AG08396 (cell line): ENCODE measurements around the gene MTA3.

Experiments used
- DNase-seq: peaks from one replicate; pipeline ENCODE4 v3.0.0; 2012; ENCODE audit warnings: low spot score, mixed read lengths

Gene MTA3

DNA sequence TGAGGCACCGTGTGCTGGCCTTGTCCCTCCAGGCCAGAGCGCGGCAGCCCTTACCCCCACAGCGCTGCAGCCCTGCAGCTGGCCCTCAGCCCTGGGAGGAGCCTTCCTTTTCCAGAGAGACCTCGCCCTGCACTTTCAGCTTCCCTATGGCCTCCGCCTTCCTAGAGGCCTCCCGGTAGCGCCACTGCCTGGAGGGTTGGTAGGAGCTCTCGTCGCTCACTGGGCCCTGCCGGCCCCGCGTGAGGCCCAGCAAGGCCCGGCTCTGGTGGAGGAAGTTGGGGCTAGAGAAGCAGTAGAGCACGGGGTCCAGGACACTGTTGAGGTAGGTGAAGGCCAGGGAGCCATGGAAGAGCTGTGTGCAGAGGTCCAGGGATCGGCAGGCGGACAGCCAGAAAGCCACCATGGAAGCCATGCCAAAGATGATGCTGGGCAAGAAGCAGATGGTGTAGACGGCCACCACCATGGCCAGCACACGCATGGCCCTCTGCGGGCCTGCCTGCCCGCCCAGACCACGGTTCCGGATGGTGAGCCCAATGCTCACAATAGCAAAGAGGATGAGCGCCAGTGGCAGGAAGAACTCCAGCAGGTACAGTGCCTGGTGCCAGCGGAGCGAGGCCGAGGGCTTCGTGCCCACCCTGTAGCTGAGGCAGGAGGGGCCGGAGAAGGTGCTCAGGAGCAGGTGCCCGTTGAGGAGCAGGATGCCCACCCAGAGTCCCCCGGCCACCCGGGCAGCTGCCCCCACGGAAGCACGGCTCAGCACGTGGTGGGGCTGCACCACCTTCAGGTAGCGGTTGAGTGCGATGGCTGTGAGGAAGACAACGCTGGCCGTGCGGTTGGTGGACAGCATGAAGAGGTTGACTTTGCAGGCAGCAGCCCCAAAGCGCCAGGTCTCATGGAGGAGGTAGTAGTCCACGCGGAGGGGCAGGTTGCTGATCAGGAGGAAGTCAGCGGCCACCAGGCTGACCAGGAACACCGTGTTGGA is 194.7 kb downstream of the MTA3 start:
- DNase-seq = no peak

DNA sequence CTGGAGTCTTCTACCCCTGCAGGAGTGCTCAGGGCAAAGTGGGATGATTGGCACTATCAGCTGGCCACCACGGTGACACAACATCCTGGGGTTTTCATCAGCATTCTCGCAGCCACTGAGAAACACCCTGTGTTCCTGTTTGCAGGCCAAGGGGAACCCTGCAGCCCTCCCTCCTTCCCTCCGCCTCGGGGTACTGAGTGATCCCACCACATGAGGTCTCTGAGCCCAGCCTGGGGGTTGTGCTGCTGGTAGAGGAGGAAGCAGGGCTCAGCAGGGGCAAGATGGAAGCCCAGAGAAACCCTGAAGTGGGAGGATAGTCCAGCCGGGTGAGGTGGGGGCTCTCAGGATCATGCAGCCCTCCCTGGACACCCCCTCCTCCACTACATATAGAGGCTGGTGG is 195.7 kb downstream of the MTA3 start, which contains the start of gene OXER1:
TSS of gene OXER1 (minus strand) at position 40 of the 400 bp plus-strand sequence. CDS start 73 bp downstream, outside the sequence.
- DNase-seq = no peak

- DNase-seq = no peak
These were observed 196.5 kb downstream of the MTA3 start for GRCh38 chr2:42764901-42765300.

DNA sequence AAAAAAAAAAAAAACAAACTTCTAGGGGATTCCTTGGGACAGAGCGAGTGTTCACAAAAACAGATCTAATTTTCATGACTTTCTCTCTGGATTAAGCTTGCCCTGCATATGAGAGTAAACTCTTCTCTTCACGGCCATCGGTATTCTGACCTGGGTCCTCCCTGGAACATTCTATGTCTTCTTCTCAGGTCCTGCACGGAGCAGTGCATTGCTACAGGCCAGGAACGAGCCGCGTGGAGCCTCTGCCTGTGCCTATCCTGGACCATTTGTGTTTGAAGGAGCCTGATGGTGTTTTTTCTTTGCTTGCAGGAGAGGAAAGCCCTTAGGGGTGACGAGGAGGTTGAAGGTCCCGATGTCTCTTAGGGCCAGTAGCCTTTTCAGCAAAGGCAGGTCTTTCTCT is 197.3 kb downstream of the MTA3 start:
- DNase-seq = no peak

DNA sequence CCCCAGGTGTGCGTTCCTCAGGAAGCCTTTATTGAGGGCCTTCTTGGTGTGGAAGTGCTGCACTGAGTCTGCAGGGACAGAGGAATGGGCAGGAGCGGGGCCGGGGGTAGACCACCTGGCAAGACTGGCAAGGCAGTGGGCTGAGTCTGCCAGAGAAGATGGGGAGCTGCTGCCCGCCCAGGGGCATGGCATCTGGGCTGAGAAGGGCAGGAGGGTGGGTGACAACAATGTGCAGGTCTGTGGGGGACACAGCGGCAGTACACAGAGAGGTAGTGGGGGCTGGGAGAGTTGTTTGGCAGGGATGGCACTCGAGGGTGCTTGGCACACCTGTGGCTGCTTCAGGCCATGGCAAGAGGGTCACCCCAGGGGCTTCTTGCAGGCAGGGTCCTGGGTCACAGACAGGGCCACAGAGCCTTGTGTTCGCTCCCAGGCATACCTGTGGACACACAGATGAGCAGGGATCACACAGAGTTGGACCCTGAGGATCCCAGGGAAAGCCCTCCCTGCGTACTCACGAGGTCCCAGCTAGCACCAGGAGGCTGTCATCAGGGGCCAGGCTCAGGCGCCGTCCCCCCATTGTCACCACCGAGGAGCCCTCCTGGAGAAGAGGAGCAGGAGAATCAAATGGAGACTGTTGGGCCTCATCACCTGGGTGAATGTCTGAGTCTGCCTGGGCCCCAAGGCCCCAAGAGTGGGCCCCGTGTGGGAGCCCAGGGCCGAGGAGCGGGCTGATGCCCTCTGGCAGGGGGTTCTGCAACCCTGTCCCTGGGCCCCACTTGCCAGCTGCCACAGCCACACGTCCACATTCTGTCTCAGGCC is 198.9 kb downstream of the MTA3 start:
- DNase-seq = no peak

- no peak for DNase-seq
These were observed 199.7 kb downstream of the MTA3 start for GRCh38 chr2:42767899-42768705.

DNA sequence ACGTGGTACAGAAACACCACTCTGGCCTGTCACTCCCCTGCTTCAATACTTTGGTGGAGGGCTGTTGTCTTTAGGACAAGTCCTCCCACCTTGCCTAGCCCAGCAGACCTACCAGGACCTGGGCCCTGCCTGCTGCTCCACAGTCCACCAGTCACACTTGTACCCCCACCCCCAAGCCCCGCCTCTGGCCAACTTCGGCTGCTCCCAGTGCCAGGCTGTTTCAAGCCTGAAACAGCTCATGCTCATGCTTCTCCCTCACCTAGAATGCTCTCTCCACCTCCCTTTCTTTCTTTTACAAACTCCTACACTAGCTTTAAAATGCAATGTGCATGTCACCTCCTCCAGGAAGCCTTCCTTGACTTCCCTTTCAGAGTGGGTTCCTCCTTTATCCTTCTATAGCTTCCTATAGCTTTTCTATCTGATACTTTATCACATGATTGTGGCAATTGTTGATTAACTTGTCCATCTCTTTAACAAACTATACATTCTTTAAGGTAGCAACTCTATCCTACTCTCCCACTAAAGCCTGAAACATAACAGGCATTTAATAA is 200.3 kb downstream of the MTA3 start:
- no peak for DNase-seq

DNA sequence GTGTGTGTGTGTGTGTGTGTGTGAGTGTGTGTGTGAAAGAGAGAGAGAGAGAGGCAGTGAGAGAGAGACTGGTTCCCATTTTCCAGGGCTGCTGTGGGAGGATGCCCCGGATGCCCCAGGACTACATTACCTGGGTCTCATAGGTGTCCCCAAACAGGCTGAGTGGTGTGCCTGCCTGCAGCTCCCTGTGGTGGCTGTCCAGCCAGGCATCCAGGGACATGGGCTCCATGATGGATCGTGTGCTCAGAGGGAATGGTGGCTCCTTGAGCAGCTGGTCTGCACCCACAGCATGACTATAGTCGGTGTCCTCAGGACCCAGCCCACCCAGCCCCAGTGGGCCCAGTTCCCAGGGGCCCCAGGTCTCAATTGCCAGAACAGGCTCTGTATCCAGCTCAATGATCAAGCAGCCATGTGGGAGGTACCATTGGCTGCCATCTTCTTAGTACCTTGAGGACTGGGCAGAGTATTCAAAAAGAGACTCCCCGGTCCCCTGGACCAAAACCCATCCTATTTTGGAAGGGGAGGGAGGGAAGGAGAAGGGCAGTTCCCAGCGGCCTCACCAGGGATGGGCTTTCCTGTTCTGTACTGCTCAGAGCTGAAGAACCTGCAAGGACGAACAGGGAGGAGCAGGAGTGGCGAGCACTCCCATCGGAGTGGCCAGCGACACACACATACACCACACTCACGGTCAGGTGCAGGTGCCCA is 201.3 kb downstream of the MTA3 start:
- DNase-seq = no peak

DNA sequence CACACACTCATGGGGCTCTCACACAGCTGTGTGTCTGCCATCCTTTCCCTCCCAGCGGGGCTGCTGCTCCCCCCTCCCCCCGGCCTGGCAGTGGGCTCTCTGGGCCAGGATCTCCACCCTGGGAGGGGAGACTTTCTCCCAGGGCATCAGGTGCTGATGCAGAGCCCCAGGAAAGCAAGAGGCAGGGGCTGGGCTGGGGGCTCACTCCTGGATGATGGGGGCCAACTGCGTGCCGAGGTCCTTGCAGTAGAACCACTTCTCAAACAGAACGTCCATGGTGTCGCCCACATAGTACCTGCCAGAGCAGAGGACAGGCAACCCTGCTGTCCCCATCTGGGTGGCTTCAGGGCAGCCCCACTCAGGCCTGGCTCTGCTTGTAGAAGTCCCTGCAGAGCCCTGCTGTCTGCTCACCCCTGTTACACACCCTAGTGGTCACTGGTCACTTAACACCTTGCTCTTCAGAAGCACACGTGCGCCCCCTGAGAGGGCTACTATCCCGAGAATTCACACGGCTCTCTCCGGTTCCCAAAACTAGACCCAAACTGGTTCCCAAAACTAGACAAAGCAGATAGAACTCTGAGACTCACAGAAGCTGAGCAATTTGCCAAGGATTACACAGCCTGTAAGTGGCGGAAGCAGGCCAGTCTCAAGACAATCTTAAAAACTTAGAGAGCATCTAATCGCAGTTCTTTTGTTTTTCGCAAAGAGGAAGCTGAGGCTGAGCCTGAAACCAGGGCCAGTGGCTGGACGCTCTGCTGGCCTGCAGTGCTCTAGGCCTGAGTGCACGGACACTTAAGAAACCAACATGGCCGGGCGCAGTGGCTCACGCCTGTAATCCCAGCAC is 202.1 kb downstream of the MTA3 start:
- peak; percentile 64 for DNase-seq

DNA sequence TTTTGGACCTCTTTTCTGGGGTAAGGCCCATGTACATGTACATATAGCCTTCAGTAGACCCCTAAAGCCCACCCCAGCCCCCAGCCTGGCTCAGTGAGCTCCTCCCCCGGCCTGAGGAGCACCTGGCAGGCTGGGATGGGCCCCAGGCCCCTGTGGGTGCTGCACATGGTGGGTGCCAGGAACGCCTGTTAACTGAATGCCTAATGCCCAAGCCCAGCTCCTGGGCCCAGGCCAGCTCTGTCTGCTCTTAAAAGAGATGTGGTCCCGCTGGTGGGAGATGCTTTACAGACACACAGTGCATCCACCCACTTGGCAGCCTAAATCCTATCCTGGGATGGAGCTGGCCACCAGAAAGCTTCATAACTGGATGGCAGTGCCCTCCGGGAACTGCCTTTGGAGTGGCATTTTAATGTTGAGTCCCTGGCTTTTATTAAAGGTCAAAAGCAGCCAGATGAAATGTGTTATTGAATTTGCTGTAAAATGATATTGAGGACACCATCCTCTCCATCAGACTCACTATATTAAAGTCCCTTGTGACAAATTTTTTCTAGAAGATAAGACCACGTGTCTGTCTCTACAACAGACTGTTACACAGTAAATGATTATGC is 203.2 kb downstream of the MTA3 start:
- DNase-seq = no peak

- DNase-seq = no peak
These were observed 206.8 kb downstream of the MTA3 start for GRCh38 chr2:42775186-42775585.

DNA sequence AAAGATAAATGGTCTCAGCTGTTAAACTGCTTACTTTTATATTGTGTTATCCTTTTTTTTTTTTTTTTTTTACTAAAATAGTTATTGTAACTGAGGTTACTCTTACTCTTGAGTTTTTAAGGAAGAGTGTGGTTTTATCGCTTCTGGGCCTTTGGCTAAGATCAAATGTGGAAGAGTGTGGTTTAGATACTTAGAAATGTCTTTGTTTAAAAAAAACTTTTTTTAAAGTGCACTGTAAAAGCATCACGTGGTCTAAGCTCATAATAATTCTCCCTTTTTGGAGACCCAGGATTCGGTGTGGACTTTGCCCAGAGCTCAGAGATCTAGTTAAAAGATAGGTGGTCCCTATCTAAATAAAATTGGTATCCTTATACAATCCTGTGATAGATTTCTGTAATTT is 207.4 kb downstream of the MTA3 start:
- no peak for DNase-seq

DNA sequence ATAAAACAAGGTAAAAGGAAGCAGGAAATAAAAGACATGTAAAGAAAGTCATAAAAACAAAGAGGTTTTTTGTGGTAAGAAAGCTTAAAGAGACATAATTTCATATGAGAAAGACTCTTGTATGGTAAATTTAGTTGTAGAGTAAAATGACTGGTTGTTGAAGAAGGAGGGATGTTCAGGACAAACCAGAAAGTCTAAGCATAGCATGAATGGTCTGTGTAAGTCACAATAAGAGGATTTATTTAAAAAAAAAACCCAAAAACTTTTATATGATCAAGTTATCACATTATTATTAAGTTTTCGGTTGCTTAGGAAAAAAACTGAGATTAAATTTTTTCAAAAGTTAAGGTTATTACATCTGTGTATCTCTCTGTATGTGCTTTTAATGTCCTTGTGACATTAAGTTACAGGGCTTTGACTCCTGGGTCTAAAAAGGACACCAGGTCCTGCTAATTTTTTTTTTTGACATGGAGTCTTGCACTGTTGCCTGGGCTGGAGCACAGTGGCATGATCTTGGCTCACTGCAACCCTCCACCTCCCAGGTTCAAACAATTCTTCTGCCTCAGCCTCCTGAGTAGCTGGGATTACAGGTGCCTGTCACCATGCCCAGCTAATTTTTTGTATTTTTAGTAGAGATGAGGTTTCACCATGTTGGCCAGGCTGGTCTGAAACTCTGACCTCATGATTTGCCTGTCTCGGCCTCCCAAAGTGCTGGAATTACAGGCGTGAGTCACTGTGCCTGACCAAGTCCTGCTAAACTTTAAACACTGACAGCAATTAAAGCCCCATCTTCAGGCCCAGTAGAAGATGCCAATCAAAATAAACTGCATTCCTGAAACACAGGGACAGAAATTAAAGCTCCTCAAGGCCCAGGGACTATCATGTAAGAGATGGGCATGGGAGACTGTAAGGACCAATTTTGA is 209.7 kb downstream of the MTA3 start:
- DNase-seq = no peak

GRCh38 chr2:42781181-42781580 is 212.7 kb downstream of the MTA3 start:
- no peak for DNase-seq

DNA sequence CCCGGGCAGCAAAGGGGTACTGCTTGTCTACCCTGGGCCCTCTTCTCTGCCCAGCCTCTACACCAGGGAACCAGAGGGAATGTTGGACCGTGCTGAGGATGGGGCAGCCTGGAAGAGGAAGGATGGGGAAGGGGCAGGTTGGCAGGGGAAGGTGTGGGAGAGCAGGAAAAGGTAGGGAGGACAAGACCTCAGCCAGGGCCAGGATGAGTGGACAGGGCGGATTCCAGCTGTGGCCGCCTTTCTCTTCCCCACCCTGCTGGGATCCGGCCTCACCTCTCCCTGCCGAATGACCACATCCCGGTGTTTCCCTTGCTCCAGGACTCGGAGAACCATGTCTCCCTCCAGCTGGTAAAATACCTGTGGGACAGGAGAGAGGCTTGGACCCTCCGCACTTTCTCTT is 215.1 kb downstream of the MTA3 start:
- no peak for DNase-seq

GRCh38 chr2:42784204-42784880 is 215.9 kb downstream of the MTA3 start:
- no peak for DNase-seq

DNA sequence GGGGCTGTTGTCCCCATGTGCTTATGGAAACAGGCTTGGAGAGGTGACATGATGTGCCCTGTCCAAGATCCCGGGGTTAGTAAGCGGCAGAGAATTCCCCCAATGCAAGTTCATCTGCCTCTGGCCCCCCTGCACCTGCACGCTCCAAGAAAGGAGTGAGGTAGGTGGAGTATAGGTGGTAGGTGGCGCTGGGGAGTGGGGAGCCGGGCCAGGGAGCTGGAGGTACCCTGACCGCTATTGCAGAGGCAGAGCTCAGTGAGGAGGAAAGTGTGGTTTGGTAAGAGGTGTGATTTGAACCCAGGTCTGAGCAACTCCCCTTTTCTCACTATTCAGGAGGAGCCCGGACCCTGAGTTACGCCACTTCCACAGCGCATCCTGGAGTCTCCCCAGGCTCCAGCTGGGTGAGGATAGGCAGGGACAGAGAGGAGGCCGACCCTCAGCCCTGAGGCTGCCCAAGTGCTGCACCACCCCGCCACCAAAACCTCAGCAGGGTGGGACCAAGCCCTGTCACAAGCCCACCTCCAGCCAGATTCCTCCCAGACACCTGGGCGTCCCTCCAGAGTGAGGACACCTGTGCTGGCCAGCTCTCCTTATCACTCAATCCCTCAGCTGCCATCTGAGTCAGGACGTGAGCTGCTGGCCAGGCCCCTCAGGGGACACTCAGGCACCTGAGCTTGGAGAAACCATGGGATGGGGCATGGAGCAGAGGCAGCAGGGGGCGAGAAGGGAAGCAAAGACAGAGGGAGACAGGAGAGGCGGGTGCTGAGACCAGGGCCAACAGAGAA is 218.3 kb downstream of the MTA3 start:
- no peak for DNase-seq
